GM10248 (cell line): ENCODE data around the gene ME2.

Source experiments
- CTCF ChIA-PET: fragments of 300-600 bp; sonication (Branson Sonifier 250); formaldehyde crosslinking; extraction: SDS; loops from one replicate; lab custom pipeline; 2021; ENCODE audit warnings: antibody characterized with exemption; lab: Yijun Ruan, JAX
- POLR2A ChIA-PET: fragments of 350-650 bp; sonication (Branson Sonifier 250); formaldehyde crosslinking; extraction: SDS; loops from one replicate; lab custom pipeline; 2020; ENCODE audit warnings: antibody characterized with exemption; lab: Yijun Ruan, JAX
- DNase-seq: peaks from one replicate; pipeline ENCODE4 v3.0.0; 2012; ENCODE audit errors: extremely low spot score
- TF ChIP-seq, protein P1 (sequence below): IDR thresholded peaks from 2 replicates; pipeline ENCODE4 v1.5.1; 2012; ENCODE audit warnings: mild to moderate bottlenecking, low read depth; ENCODE audit errors: extremely low read depth, missing control alignments, control extremely low read depth

ME2 gene

DNA sequence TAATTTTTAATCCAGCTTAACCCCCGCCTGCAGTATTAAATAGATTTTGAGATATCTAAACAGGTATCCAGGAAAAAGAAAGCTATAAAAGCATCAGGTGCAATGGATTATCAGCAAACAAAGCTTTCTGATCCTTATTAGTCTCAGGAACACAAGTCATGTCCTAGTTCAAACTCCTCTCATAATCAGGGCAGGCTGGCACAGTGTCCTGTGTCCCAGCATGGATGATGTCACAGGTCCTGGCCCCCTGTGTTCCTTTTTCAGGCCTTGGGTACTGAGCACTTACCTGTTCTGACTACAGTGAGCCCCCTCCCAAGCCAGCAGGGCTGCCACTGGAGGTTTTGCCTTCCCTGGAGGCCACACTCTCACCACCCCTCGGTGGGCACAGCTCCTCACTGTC is 39.6 kb upstream of the ME2 start:
- CTCF ChIA-PET, result interaction anchor here (1.9 to 2.0 kb wide), 2 partner anchors 11 to 13 kb away, joined by 4 to 5 read pairs; no protein-coding TSS in a partner anchor
- POLR2A ChIA-PET, result no interaction called here

DNA sequence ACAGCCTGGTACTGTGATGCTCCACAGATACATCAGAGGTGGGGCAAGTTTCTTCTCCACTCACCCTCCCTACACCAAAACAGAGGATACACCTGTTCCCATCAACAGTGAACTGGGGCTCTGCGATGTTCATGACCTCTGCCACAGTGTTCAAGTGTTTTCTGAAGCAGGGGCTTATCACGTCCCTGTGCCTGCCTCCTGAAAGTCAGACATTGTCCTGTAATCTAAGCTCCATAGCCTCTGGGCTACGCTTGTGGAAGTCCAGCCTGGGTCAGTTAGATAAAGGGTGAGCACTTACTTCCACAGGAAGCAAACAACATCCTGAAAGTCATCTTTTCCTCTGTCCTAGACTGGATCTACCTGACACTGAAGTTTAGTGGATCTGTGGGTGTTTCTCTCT is 38.9 kb upstream of the ME2 start:
- DNase-seq, result no peak
- CTCF ChIA-PET, result interaction anchor here (1.0 kb wide), 1 partner anchor 11 kb away, joined by 4 read pairs; no protein-coding TSS in a partner anchor
- POLR2A ChIA-PET, result no interaction called here
- TF ChIP-seq, protein P1, sequence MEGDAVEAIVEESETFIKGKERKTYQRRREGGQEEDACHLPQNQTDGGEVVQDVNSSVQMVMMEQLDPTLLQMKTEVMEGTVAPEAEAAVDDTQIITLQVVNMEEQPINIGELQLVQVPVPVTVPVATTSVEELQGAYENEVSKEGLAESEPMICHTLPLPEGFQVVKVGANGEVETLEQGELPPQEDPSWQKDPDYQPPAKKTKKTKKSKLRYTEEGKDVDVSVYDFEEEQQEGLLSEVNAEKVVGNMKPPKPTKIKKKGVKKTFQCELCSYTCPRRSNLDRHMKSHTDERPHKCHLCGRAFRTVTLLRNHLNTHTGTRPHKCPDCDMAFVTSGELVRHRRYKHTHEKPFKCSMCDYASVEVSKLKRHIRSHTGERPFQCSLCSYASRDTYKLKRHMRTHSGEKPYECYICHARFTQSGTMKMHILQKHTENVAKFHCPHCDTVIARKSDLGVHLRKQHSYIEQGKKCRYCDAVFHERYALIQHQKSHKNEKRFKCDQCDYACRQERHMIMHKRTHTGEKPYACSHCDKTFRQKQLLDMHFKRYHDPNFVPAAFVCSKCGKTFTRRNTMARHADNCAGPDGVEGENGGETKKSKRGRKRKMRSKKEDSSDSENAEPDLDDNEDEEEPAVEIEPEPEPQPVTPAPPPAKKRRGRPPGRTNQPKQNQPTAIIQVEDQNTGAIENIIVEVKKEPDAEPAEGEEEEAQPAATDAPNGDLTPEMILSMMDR, result no peak

More for the DNA sequence above, 39.6 kb upstream of the ME2 start:
- no peak for DNase-seq
- TF ChIP-seq, protein P1, result no peak

DNA sequence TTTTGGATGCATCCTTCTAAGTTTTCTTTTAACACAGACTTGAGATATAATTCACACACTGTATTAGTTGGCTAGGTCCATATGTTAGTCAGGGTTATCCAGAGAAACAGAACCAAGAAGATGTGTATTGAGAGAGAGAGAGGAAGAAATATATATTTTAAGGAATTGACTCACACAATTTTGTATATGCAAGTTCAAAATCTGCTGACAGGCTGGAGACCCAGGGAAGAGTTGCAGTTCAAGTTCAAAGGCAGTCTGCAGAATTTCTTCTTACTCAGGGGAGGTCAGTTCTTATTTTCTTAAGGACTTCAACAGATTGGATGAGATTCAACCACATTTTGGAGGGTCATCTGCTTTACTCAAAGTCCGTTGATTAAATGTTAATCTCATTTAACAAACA is 36.1 kb upstream of the ME2 start:
- no peak for DNase-seq
- ChIA-PET CTCF (interaction anchor here (1.4 to 2.0 kb wide), 2 partner anchors 11 to 22 kb away, joined by 7 to 12 read pairs; no protein-coding TSS in a partner anchor), POLR2A (no interaction called here)
- TF ChIP-seq, protein P1, result no peak

DNA sequence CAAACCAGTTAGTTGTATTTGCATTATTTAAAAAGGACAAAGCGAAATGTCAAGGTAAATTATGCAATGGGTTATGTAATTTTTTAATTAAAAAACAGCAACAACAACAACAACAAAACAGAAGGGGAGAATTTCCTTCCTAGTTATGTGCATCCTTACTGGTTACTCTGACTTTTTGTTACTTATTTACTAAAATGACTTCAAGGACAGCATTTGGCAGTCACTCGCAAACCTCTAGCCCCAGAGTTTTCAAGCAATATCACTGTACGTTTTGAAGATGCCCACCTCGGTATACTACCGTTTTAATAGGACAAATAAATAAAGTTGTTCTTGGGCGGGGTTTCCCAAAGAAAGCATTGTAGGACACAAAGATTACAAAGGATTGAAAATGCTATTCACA is 34.4 kb upstream of the ME2 start:
- POLR2A ChIA-PET, result no interaction called here
- TF ChIP-seq, protein P1, result no peak
- CTCF ChIA-PET, result interaction anchor here (1.6 kb wide), 1 partner anchor 12 kb away, joined by 7 read pairs; no protein-coding TSS in a partner anchor
- no peak for DNase-seq

DNA sequence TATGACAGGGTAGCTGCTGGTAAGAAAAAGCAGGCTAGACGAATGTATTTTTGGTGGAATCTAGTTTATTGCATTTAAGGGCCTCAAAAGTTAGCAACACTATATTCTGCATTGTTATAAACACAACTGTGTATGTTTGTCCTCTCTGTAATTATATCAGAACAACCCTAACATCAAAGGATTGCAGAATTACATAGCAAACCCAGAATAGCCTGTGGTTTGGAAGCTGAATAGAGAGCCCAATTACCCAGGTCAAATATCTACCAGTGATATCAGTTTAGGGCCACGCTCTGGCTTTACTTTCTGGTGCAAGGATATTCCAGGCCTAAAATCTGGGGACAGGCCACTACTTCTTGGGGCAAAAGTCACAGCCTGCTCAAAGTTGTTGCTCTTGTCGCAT is 34.0 kb upstream of the ME2 start:
- CTCF ChIA-PET, result interaction anchor here (1.6 kb wide), 1 partner anchor 13 kb away, joined by 7 read pairs; no protein-coding TSS in a partner anchor

DNA sequence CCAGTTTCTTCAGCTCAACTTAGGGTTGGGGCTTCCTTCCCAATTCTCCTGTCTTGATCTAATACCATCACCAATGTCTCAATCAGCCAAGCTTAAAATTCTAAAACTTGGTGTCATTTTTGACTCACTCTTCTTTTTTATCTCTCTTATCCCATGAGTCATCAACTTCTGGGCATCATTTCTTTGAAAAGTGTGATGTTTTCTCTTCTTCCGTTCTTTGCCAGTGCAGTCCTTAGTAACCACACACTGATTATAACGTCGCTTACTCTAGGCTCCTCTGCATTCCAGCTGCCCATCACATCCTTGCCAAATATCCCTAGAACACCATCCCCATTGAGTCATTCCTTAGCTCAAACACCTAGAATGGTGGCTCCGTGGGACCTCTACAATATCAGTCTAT is 31.7 kb upstream of the ME2 start:
- TF ChIP-seq, protein P1, result no peak
- DNase-seq, result no peak
- POLR2A ChIA-PET, result no interaction called here
- CTCF ChIA-PET, result interaction anchor here (1.2 to 2.7 kb wide), 4 partner anchors 10 to 388 kb away, joined by 3 to 13 read pairs (median 6); partner anchors contain the start of gene MRO

More for the DNA sequence above, 34.0 kb upstream of the ME2 start:
- TF ChIP-seq, protein P1, result no peak
- POLR2A ChIA-PET, result no interaction called here
- no peak for DNase-seq
